Loucy (cell line): ENCODE data around the gene ROMO1.

Source experiments
- EZH2phosphoT487 ChIP-seq: fragments of 200-600 bp; IDR thresholded peaks from 2 replicates; pipeline ENCODE4 v1.6.1; 2018; ENCODE audit warnings: antibody characterized with exemption, mild to moderate bottlenecking, moderate library complexity, borderline replicate concordance
- TF ChIP-seq, protein P1 (sequence below): fragments of 200-600 bp; sonication (generic); conservative IDR thresholded peaks from 2 replicates; pipeline ENCODE4 v1.5.1; 2014; ENCODE audit warnings: mild to moderate bottlenecking, antibody characterized with exemption, low read length

DNA sequence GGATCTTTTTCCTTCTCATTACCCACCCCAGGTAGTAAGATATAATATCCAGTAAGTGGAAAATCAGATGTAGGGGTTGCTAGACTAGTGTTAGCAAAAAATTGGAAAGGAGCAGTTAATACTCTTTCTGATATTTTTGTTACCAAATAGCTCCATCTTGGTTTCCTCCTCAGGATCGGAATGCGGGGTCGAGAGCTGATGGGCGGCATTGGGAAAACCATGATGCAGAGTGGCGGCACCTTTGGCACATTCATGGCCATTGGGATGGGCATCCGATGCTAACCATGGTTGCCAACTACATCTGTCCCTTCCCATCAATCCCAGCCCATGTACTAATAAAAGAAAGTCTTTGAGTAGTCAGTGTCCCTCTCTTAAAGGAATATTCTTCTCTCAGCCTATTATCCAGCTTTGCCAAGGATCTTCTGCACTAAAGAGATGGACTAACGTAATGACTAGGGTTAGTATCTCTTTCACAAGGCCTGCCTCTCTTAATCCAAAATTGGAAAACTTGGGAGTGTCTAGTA lies 1.5 kb downstream of the ROMO1 start:
- TF ChIP-seq EZH2phosphoT487 = no peak
- TF ChIP-seq, protein P1, sequence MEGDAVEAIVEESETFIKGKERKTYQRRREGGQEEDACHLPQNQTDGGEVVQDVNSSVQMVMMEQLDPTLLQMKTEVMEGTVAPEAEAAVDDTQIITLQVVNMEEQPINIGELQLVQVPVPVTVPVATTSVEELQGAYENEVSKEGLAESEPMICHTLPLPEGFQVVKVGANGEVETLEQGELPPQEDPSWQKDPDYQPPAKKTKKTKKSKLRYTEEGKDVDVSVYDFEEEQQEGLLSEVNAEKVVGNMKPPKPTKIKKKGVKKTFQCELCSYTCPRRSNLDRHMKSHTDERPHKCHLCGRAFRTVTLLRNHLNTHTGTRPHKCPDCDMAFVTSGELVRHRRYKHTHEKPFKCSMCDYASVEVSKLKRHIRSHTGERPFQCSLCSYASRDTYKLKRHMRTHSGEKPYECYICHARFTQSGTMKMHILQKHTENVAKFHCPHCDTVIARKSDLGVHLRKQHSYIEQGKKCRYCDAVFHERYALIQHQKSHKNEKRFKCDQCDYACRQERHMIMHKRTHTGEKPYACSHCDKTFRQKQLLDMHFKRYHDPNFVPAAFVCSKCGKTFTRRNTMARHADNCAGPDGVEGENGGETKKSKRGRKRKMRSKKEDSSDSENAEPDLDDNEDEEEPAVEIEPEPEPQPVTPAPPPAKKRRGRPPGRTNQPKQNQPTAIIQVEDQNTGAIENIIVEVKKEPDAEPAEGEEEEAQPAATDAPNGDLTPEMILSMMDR = no peak
